DMS79 (cell line): ENCODE measurements around the gene DCUN1D2.
"Not testable (repeated sequence)": the region's sequence is repeated elsewhere in the genome, so short reads cannot be mapped to it uniquely, and the experiment has no call there.

Experiments used
- DNase-seq: peaks from one replicate; lab custom pipeline; 2025; lab: John Stamatoyannopoulos, UW

DCUN1D2 gene

GRCh38 chr13:113489549-113490495 lies 689 bp downstream of the DCUN1D2 start:
- peak; percentile 57 for DNase-seq

- no peak for DNase-seq
These were observed 1.4 kb downstream of the DCUN1D2 start for GRCh38 chr13:113489171-113489548.

GRCh38 chr13:113488283-113488682 lies 2.2 kb downstream of the DCUN1D2 start:
- no peak for DNase-seq

GRCh38 chr13:113486698-113487097 lies 3.8 kb downstream of the DCUN1D2 start:
- DNase-seq, result no peak

GRCh38 chr13:113485545-113485944 lies 5.0 kb downstream of the DCUN1D2 start:
- DNase-seq, result no peak

- no peak for DNase-seq
These were observed 6.8 kb downstream of the DCUN1D2 start for GRCh38 chr13:113483504-113484293.

GRCh38 chr13:113483081-113483480 lies 7.4 kb downstream of the DCUN1D2 start:
- no peak for DNase-seq

- DNase-seq, result no peak
These were observed 11.3 kb downstream of the DCUN1D2 start for GRCh38 chr13:113479179-113479578.

- DNase-seq, result no peak
These were observed 12.8 kb downstream of the DCUN1D2 start for GRCh38 chr13:113477724-113478123.

GRCh38 chr13:113476811-113477210 lies 13.7 kb downstream of the DCUN1D2 start:
- no peak for DNase-seq

- no peak for DNase-seq
These were observed 14.6 kb downstream of the DCUN1D2 start for GRCh38 chr13:113475911-113476310.

GRCh38 chr13:113475280-113475679 lies 15.2 kb downstream of the DCUN1D2 start:
- no peak for DNase-seq

GRCh38 chr13:113474179-113474578 lies 16.3 kb downstream of the DCUN1D2 start:
- no peak for DNase-seq

GRCh38 chr13:113472355-113473025 lies 18.0 kb downstream of the DCUN1D2 start:
- no peak for DNase-seq

- no peak for DNase-seq
These were observed 18.7 kb downstream of the DCUN1D2 start for GRCh38 chr13:113471844-113472243.

GRCh38 chr13:113470635-113471163 lies 19.8 kb downstream of the DCUN1D2 start:
- not testable (repeated sequence) for DNase-seq

GRCh38 chr13:113470073-113470472 lies 20.4 kb downstream of the DCUN1D2 start:
- DNase-seq, result no peak

GRCh38 chr13:113469582-113469981 lies 20.9 kb downstream of the DCUN1D2 start:
- DNase-seq, result no peak

- no peak for DNase-seq
These were observed 21.9 kb downstream of the DCUN1D2 start for GRCh38 chr13:113468472-113469201.

- DNase-seq, result no peak
These were observed 22.5 kb downstream of the DCUN1D2 start for GRCh38 chr13:113468029-113468428.

GRCh38 chr13:113466383-113466782 lies 24.1 kb downstream of the DCUN1D2 start:
- DNase-seq, result no peak
